HG02884 (cell line): ENCODE results near the gene CAMTA1.
"Not testable (repeated sequence)": the region's sequence is repeated elsewhere in the genome, so short reads cannot be mapped to it uniquely, and the experiment has no call there.

Experiments
- ATAC-seq: cut with Tn5 transposase; IDR thresholded peaks from one replicate; pipeline ENCODE4 v1.9.1; 2021; ENCODE audit warnings: mild to moderate bottlenecking, moderate library complexity; ENCODE audit not compliant: unreplicated experiment

The CAMTA1 gene

GRCh38 chr1:7373876-7374562, 588.8 kb downstream of the CAMTA1 start:
- no peak for ATAC-seq

GRCh38 chr1:7374563-7375160, 589.4 kb downstream of the CAMTA1 start:
- no peak for ATAC-seq

GRCh38 chr1:7375329-7375728, 590.1 kb downstream of the CAMTA1 start:
- ATAC-seq: no peak

GRCh38 chr1:7375781-7376660, 590.8 kb downstream of the CAMTA1 start:
- ATAC-seq: no peak

- ATAC-seq: no peak
Measured at GRCh38 chr1:7376676-7377075, 591.4 kb downstream of the CAMTA1 start.

- no peak for ATAC-seq
Measured at GRCh38 chr1:7378346-7379130, 593.3 kb downstream of the CAMTA1 start.

- ATAC-seq: no peak
Measured at GRCh38 chr1:7379441-7379971, 594.3 kb downstream of the CAMTA1 start.

GRCh38 chr1:7380068-7380467, 594.8 kb downstream of the CAMTA1 start:
- not testable (repeated sequence) for ATAC-seq

- no peak for ATAC-seq
Measured at GRCh38 chr1:7380712-7381111, 595.5 kb downstream of the CAMTA1 start.

- not testable (repeated sequence) for ATAC-seq
Measured at GRCh38 chr1:7381729-7382128, 596.5 kb downstream of the CAMTA1 start.

GRCh38 chr1:7382971-7383370, 597.7 kb downstream of the CAMTA1 start:
- ATAC-seq: no peak

GRCh38 chr1:7383671-7384520, 598.6 kb downstream of the CAMTA1 start:
- no peak for ATAC-seq

GRCh38 chr1:7384679-7385078, 599.4 kb downstream of the CAMTA1 start:
- no peak for ATAC-seq

GRCh38 chr1:7385471-7386225, 600.4 kb downstream of the CAMTA1 start:
- no peak for ATAC-seq

- ATAC-seq: no peak
Measured at GRCh38 chr1:7386226-7387052, 601.2 kb downstream of the CAMTA1 start.

GRCh38 chr1:7387053-7387927, 602.0 kb downstream of the CAMTA1 start:
- no peak for ATAC-seq

- no peak for ATAC-seq
Measured at GRCh38 chr1:7388141-7388487, 602.9 kb downstream of the CAMTA1 start.
